Gastroesophageal sphincter (tissue), 4 donors: ENCODE data around the gene SYT5. TPM values are rescaled to one million over a fixed set of nuclear protein-coding genes. Genes with fewer than 3 reads are reported as not detected.

Experiments used
- ATAC-seq: fragments of 150-250 bp; one replicate; pipeline ENCODE4 v1.9.1; 2016; ENCODE audit warnings: mild to moderate bottlenecking, moderate library complexity
- H3K27ac ChIP-seq, 4 donors: fragments of 200-600 bp; sonication (generic) in 3 of 4; 1 replicate in 3 of 4; 2 replicates in 1 of 4; pipeline ENCODE4 v1.5.1; 2016 to 2019
- H3K27me3 ChIP-seq: fragments of 200-600 bp; sonication (generic); one replicate; pipeline ENCODE4 v1.5.1; 2019
- H3K36me3 ChIP-seq, 2 donors: fragments of 200-600 bp; sonication (generic); one replicate each; pipeline ENCODE4 v1.5.1; 2019; ENCODE audit warnings: control low read depth in 1 of 2
- H3K4me1 ChIP-seq, 3 donors: fragments of 200-600 bp; sonication (generic); 1 replicate in 2 of 3; 2 replicates in 1 of 3; pipeline ENCODE4 v1.5.1; 2016 to 2019; ENCODE audit warnings: control low read depth in 2 of 3
- H3K4me3 ChIP-seq, 2 donors: fragments of 200-600 bp; sonication (generic); one replicate each; pipeline ENCODE4 v1.5.1; 2019; ENCODE audit warnings: mild to moderate bottlenecking in 1 of 2, moderate library complexity in 1 of 2
- H3K9me3 ChIP-seq, 3 donors: fragments of 200-600 bp; sonication (generic); one replicate each; pipeline ENCODE4 v1.5.1; 2017 to 2019; ENCODE audit warnings: control low read depth in 2 of 3
- EP300 ChIP-seq: sonication (generic); formaldehyde crosslinking; IDR thresholded peaks from one replicate; pipeline ENCODE4 v1.6.1; 2017; ENCODE audit warnings: antibody characterized with exemption, mild to moderate bottlenecking
- POLR2A ChIP-seq, 2 donors: fragments of 450-650 bp; IDR thresholded peaks; one replicate each; pipeline ENCODE4 v1.6.1; 2017; ENCODE audit warnings: antibody characterized with exemption in 2 of 2, mild to moderate bottlenecking in 2 of 2, moderate library complexity in 1 of 2
- POLR2AphosphoS5 ChIP-seq: sonication (generic); formaldehyde crosslinking; IDR thresholded peaks from one replicate; pipeline ENCODE4 v1.6.1; 2017; ENCODE audit warnings: antibody characterized with exemption
- WGBS, 2 donors: methylation state at CpG; one replicate each; pipeline ENCODE4 v1.1.5; 2018; ENCODE audit warnings: low coverage in 1 of 2; 5-methylcytosine and 5-hydroxymethylcytosine counted together
- total RNA-seq, 4 donors: library from RNA; depleted of rRNA; stranded (reverse); fragments of >200 nt; gene quantifications; one replicate each; pipeline ENCODE4 v1.1.0, GENCODE V29; 2016
- TF ChIP-seq, protein P1 (sequence below), 4 experiments: fragments of 200-600 bp in 2 of 4; fragments of 450-650 bp in 2 of 4; sonication (generic) in 1 of 4; IDR thresholded peaks; one replicate each; pipeline ENCODE4 v1.5.1; 2017 to 2019; ENCODE audit warnings: antibody characterized with exemption in 4 of 4, mild to moderate bottlenecking in 2 of 4, moderate library complexity in 2 of 4

Gene SYT5
- total RNA-seq, 4 donors from 2014 or later: 0.13 TPM; not detected in 3

DNA sequence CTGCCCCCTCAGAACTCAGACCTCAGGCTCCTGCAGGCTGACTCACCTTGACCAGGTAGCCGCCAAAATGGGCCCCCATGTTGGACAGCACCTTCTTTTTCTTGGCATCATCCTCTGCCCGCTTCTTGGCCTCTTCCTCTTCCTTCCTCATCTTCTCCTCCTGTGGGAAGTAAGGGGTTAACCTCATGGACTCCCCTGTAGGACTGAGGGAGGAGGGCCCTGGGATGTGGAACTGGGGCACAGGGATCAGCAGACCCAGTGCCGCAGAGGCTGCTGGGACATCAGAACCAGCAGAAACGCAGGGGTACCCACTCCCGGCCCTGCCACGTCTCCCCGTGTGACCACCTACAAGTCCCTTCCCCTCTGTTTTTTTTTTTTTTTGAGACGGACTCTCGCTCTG is 42.2 kb downstream of the SYT5 start:
- H3K27me3 ChIP-seq: peaks cover 94% of the 10 kb centered on the region
- no peaks in the 10 kb centered on the region for H3K9me3 ChIP-seq
- peaks cover 0 to 7% (median 0%) of the 10 kb centered on the region in 3 donors for H3K4me1 ChIP-seq
- WGBS, 2 donors: 43 to 46% methylated on average over 7 to 9 of the region's 9 CpGs
- no peak overlapping the region for H3K4me3 ChIP-seq
- no peak for TF ChIP-seq POLR2A (IDR thresholded peaks at IDR 0.05)
- TF ChIP-seq EP300: no peak
- no peak for TF ChIP-seq POLR2AphosphoS5
- TF ChIP-seq, protein P1, sequence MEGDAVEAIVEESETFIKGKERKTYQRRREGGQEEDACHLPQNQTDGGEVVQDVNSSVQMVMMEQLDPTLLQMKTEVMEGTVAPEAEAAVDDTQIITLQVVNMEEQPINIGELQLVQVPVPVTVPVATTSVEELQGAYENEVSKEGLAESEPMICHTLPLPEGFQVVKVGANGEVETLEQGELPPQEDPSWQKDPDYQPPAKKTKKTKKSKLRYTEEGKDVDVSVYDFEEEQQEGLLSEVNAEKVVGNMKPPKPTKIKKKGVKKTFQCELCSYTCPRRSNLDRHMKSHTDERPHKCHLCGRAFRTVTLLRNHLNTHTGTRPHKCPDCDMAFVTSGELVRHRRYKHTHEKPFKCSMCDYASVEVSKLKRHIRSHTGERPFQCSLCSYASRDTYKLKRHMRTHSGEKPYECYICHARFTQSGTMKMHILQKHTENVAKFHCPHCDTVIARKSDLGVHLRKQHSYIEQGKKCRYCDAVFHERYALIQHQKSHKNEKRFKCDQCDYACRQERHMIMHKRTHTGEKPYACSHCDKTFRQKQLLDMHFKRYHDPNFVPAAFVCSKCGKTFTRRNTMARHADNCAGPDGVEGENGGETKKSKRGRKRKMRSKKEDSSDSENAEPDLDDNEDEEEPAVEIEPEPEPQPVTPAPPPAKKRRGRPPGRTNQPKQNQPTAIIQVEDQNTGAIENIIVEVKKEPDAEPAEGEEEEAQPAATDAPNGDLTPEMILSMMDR (IDR thresholded peaks at IDR 0.05): no peak
- ATAC-seq: no peak
- no peak overlapping the region for H3K27ac ChIP-seq
- no peaks in the 10 kb centered on the region for H3K36me3 ChIP-seq

DNA sequence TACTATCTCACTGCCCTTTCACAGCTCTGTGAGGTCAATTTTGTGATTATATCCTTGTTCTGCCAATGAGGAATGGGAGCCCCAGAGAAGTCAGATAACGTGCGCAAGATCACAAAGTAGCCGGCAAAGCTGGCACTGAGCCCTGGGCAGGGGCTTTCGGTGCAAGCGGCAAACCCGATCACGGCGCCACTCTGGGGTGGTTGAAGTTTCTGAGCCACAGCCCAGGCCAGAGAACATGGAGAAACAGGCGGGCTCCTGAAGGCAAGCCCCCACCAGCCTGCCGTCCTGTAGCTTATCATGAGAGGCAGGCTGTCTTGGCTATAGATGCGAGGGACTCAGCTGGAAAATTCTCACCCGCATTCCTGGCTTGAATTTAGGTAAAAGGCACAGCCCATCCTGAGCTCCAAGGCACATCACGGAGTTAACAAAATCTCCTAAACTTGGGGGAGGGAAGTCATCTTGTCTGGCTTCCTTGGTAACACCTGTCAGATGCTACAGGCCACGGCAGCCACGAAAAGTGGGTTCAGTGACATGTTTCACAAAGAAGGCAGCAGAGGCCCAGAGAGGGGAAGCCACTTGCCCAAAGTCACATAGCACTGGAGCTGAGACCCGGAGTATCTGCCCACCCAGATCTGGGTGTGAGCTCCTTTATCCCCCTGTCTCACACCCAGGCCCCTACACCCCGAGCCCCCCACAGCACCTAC is 43.5 kb downstream of the SYT5 start:
- Histone ChIP-seq H3K36me3 (no peaks in the 10 kb centered on the region), H3K27me3 (peaks cover 92% of the 10 kb centered on the region), H3K9me3 (no peaks in the 10 kb centered on the region), H3K4me3 (no peak overlapping the region), H3K4me1 (peaks cover 0 to 7% (median 0%) of the 10 kb centered on the region in 3 donors), H3K27ac (no peak overlapping the region)
- ATAC-seq: no peak
- TF ChIP-seq, protein P1 (IDR thresholded peaks at IDR 0.05): no peak
- TF ChIP-seq POLR2AphosphoS5 (no peak), EP300 (no peak)
- 62 to 100% methylated on average over 1 to 3 of the region's 17 CpGs for WGBS, 2 donors

DNA sequence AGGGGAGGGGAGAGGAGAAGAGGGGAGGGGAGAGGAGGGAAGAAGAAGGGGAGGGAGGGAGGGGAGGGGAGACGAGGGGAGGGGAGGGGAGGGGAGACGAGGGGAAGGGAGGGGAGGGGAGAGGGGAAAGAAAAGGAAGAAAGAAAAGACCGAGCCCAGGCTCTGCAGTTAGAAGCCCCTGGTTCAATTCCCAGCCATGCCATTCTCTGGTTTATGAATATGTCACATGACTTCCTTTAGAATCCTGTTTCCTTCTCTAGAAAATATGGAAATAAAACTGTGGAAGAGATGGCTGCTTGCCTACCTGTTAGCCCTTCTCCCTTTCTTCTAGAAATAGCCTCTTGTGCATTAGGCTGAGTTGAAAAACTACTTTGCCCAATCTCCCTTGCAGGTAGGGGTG is 45.4 kb downstream of the SYT5 start:
- Histone ChIP-seq H3K27ac (no peak overlapping the region), H3K36me3 (no peaks in the 10 kb centered on the region), H3K4me3 (no peak overlapping the region), H3K27me3 (peaks cover 92% of the 10 kb centered on the region), H3K4me1 (no peaks in the 10 kb centered on the region), H3K9me3 (no peaks in the 10 kb centered on the region)
- TF ChIP-seq EP300 (no peak), POLR2AphosphoS5 (no peak)
- TF ChIP-seq, protein P1 (IDR thresholded peaks at IDR 0.05): no peak
- ATAC-seq: no peak
- WGBS, 2 donors: 13 to 25% methylated on average over 1 of the region's 3 CpGs

DNA sequence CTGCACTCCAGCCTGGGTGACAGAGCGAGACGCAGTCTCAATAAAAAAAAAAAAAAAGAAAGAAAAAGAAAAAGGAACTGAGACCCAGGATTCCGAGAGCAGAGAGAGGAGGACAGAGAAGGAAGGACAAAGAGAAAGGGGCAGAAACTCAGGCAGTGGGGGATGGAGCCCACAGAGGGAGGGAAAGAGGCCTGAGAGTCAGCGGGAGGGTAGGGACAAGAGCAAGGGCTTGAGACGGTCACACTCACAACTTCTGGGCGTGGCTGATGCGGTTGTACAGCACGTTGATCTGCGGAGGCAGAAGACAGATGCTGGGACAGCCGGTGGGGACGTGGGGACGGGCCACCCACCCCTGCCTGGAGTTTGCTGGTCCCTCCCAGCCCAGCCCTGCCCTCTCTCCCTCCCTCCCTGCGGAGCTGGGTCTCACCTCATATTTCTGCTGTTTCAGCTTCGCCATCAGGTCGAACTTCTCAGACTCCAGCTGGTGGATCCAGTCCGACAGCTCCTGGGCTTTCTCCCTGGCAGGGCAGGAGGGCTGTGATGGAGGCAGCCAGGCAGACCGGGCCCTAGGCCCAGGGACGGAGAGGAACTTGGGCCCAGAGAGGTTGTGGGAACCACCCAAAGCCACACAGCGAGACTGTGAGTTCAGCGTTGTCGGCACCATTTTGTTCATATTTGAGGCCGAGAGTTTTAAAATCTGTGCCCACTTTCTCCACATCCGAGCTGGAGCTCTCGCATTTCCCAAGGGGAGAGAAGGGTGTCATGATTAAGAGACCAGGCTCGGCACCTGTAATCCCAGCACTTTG is 46.2 kb downstream of the SYT5 start:
- H3K9me3 ChIP-seq: no peaks in the 10 kb centered on the region
- no peaks in the 10 kb centered on the region for H3K4me1 ChIP-seq
- no peak overlapping the region for H3K4me3 ChIP-seq
- H3K36me3 ChIP-seq: no peaks in the 10 kb centered on the region
- no peak for ATAC-seq
- peaks cover 88% of the 10 kb centered on the region for H3K27me3 ChIP-seq
- 42 to 49% methylated on average over 6 to 9 of the region's 25 CpGs for WGBS, 2 donors
- TF ChIP-seq, protein P1 (IDR thresholded peaks at IDR 0.05): no peak
- TF ChIP-seq EP300: no peak
- TF ChIP-seq POLR2A (IDR thresholded peaks at IDR 0.05): no peak
- TF ChIP-seq POLR2AphosphoS5: no peak
- no peak overlapping the region for H3K27ac ChIP-seq
